Cardiac fibroblast (primary cell): ENCODE measurements around the gene KRTAP4-4.

ENCODE experiments used
- DNase-seq, 2 donors: peaks; one replicate each; pipeline versions ENCODE4 v3.0.0 to v3.0.0-alpha.2; 2010; ENCODE audit warnings: low read depth in 2 of 2
- H3K4me3 ChIP-seq, 2 donors: replicated peaks in 1 of 2; 1 replicate in 1 of 2; 2 replicates in 1 of 2; pipeline ENCODE4 v1.5.1; 2011; ENCODE audit warnings: low read depth in 2 of 2, low read length in 2 of 2, mild to moderate bottlenecking in 2 of 2, moderate library complexity in 1 of 2
- TF ChIP-seq, protein P1 (sequence below): IDR thresholded peaks from one replicate; pipeline ENCODE4 v1.5.1; 2011; ENCODE audit warnings: low read depth, mild to moderate bottlenecking, low read length, inconsistent platforms

The KRTAP4-4 gene

DNA sequence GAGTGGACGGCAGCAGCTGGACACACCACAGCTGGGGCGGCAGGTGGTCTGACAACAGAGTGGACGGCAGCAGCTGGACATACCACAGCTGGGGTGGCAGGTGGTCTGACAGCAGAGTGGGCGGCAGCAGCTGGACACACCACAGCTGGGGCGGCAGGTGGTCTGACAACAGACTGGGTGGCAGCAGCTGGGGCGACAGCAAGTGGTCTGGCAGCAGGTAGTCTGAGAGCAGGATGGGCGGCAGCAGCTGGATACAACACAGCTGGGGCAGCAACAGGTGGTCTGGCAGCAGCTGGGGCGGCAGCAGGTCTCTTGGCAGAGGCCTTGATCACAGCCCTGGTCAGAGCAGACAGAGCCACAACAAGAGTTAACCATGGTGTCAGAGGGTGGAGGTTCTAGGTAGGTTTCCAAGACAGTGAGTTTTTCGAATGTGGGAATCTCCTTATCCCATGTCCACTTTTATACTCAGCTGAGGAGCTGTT lies 24.0 kb upstream of the KRTAP4-4 start, which contains the start of gene KRTAP4-1:
Gene KRTAP4-1, minus strand, starts transcription at position 432 of the 482 bp plus-strand sequence. Its CDS starts 57 bp downstream, at position 375.
- H3K4me3 ChIP-seq, result no peak within 1 kb of the TSS
- TF ChIP-seq, protein P1, sequence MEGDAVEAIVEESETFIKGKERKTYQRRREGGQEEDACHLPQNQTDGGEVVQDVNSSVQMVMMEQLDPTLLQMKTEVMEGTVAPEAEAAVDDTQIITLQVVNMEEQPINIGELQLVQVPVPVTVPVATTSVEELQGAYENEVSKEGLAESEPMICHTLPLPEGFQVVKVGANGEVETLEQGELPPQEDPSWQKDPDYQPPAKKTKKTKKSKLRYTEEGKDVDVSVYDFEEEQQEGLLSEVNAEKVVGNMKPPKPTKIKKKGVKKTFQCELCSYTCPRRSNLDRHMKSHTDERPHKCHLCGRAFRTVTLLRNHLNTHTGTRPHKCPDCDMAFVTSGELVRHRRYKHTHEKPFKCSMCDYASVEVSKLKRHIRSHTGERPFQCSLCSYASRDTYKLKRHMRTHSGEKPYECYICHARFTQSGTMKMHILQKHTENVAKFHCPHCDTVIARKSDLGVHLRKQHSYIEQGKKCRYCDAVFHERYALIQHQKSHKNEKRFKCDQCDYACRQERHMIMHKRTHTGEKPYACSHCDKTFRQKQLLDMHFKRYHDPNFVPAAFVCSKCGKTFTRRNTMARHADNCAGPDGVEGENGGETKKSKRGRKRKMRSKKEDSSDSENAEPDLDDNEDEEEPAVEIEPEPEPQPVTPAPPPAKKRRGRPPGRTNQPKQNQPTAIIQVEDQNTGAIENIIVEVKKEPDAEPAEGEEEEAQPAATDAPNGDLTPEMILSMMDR, result no peak
- DNase-seq, result no peak

DNA sequence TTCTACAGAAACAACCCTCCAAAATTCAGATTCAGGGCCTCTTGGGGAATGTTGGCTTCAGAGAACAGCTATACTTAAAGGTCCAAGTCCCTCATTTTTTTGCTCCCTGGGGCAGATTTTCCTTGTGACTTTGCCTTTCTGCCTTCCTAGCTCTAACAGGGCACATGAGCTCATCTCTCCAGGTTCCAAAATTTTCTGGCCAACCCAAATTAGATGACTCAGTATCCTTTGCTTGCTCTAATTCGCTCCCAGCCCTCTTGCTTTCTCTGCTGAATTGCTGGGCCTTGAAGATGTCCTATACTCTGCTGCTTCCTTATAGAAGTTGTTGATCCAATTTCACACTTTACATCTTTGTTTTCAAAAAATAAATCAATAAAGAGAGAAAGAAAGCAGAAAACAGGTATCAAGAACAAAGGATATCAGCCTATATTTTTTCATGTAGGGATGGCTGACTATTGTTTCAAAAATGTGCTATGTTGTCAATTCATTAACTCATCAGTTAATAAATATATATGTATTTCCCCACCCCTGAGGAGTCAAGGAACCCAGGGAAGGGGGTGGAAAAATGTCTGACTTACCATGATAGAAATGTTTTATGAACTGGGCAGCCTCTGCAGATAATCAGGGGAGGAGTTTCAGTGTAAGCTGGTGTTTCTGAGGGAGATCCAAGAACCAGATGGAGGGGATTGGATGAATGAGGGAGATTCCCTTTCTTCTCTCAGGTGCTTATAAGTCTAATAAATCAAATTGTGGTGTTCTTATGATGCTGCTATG lies 18.5 kb upstream of the KRTAP4-4 start:
- TF ChIP-seq, protein P1, result no peak
- peak in 1 of 2 donors; percentile 13 for DNase-seq
- H3K4me3 ChIP-seq, result no peak overlapping the region

DNA sequence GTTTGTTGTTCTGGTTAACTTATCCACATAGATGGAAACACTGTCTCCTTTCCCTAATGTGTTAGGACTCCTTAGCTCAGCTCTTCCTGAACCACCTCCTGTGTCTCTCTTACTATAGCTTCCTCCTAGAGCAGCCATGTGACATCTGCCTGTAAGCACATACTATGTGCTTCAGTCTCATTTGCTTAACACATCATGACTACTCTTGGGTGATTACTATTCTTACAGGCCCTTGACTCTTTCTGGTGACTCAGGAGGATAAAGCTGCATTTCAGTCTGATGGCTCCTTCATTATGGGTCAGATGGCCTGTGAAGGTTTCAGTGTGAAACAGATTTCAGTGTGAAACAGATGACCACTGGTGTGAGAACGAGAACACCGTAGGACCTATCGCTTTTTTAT lies 17.8 kb upstream of the KRTAP4-4 start:
- H3K4me3 ChIP-seq, result no peak overlapping the region
- peak in 1 of 2 donors; percentile 38 for DNase-seq
- TF ChIP-seq, protein P1, result no peak

DNA sequence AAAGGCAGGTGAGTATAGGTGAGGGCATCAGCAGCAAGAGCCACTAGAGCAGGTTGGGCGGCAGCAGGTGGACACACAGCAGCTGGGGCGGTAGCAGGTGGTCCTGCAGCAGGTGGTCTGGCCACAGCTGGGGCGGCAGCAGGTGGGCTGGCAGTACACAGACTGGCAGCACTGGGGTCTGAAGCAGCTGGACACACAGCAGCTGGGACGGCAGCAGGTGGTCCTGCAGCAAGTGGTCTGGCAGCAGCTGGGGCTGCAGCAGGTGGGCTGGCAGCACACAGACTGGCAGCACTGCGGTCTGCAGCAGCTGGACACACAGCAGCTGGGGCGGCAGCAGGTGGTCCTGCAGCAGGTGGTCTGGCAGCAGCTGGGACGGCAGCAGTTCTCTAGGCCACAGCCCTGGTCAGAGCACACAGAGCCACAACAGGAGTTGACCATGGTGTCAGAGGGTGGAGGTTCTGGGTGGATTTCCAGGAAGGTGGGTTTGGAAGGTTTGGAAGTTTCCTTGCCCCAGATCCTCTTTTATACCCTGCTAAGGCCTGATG lies 17.3 kb upstream of the KRTAP4-4 start, which contains the start of gene KRTAP4-2:
Gene KRTAP4-2, minus strand, starts transcription at position 495 of the 545 bp plus-strand sequence. Its CDS starts 57 bp downstream, at position 438.
- TF ChIP-seq, protein P1, result no peak
- no peak within 1 kb of the TSS for H3K4me3 ChIP-seq
- DNase-seq, result no peak

DNA sequence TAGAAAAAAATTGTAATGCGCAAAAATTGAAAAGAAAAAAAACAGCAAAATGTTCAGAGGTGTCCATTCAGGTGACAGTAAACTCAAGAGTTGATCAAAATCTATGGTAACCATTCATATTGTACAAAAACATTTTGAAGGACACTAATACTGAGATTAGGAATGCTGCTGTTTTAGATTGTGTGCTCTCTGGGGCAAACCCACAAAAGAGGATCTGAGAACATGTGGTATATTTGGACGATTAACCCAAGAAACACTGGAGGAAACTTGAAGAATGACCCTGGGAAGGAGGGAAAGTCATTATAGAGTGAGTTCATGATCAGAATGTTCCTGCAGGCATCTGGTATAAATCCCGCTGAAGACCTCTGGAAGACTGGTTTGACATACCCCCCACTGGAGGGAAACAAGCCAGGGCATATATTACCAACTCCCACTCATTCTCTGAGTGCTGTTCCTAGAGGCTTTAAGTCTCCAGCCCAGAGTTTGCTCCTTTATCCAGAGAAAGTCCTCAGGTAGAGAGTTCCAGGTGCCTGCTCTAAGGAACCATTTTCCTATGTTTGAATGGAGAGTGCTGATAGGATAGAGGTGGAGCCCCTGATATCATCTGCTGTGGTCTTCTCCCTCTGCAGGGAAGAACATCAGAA lies 16.3 kb upstream of the KRTAP4-4 start:
- no peak overlapping the region for H3K4me3 ChIP-seq
- TF ChIP-seq, protein P1, result no peak
- DNase-seq, result no peak

DNA sequence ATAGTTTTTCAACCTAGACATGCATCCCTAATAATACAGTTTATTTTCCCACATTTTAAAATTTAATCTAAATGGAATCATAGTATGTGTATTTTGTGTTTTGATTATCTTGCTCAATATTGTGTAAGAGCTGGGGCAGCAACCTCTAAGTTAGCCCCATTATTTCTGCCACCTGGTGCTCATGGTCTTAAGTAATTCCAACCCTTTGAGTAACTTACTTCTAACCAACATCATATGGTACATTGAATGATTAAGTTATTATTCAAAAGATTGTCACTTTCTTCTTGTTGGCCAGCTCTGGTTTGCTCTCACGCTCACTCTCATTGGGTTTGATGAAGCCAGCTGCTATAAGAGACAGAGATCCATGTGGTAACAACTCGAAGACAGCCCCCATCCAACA lies 11.3 kb upstream of the KRTAP4-4 start:
- TF ChIP-seq, protein P1, result no peak
- H3K4me3 ChIP-seq, result no peak overlapping the region
- peak in 1 of 2 donors; percentile 13 for DNase-seq
